ENCODE measurements around the gene HNF4A. TPM values are rescaled to one million over a fixed set of nuclear protein-coding genes. Genes with fewer than 3 reads are reported as not detected.
A peak's percentile ranks its signal among the peaks of the same experiment; 100 is the strongest.

HNF4A gene
- total and polyA plus RNA-seq, 2 of the 13 experiments (the other 11 are each of a cell fraction or from before 2014, with no cell fraction given) = 80.9 to 169 TPM

- no peak for TF ChIP-seq ZFP36 (IDR thresholded peaks at IDR 0.05; ENCODE audit: borderline replicate concordance, low read depth, low read length, partially characterized antibody)
- no peak for TF ChIP-seq ZNF431 (CRISPR knock-in tag; IDR thresholded peaks at IDR 0.05; ENCODE audit: borderline replicate concordance, low read depth)
- no peak for TF ChIP-seq SUZ12 (IDR thresholded peaks at IDR 0.05; ENCODE audit: low read depth, low read length)
- TF ChIP-seq ZBTB7A (CRISPR knock-in tag; IDR thresholded peaks at IDR 0.05) = no peak
- TF ChIP-seq FOSL2 (CRISPR knock-in tag; IDR thresholded peaks at IDR 0.05) = no peak
- no peak for TF ChIP-seq BORCS8-MEF2B (CRISPR knock-in tag; IDR thresholded peaks at IDR 0.05)
- no peak for TF ChIP-seq SP2 (CRISPR knock-in tag; IDR thresholded peaks at IDR 0.05)
- 0 out of 2 replicates have a peak, but pooled peaks have one; percentile 1 for TF ChIP-seq SPEN (CRISPR knock-in tag; IDR thresholded peaks at IDR 0.05; ENCODE audit: low read depth)
- TF ChIP-seq ZNF883 (CRISPR knock-in tag; IDR thresholded peaks at IDR 0.05; ENCODE audit: not compliant biosample characterization) = no peak
- no peak for TF ChIP-seq ZNF44 (CRISPR knock-in tag; IDR thresholded peaks at IDR 0.05)
- no peak for TF ChIP-seq ZNF616 (CRISPR knock-in tag; IDR thresholded peaks at IDR 0.05; ENCODE audit: low read depth)
- TF ChIP-seq GPBP1L1 (CRISPR knock-in tag; IDR thresholded peaks at IDR 0.05) = no peak
- no peak for TF ChIP-seq MLX (CRISPR knock-in tag; IDR thresholded peaks at IDR 0.05)
- no peak; the same call in 1 of the 2 replicates for TF ChIP-seq ZNF501 (CRISPR knock-in tag; IDR thresholded peaks at IDR 0.05)
- no peak; the same call in 1 of the 2 replicates for TF ChIP-seq ZNF768 (CRISPR knock-in tag; IDR thresholded peaks at IDR 0.05)
- TF ChIP-seq ZNF317 (CRISPR knock-in tag; IDR thresholded peaks at IDR 0.05) = no peak
- no peak for TF ChIP-seq ZNF292 (CRISPR knock-in tag; IDR thresholded peaks at IDR 0.05; ENCODE audit: borderline replicate concordance, low read depth)
- TF ChIP-seq ASH2L (IDR thresholded peaks at IDR 0.05; ENCODE audit: insufficient read length, low read depth, low read length) = no peak
- TF ChIP-seq ZNF362 (CRISPR knock-in tag; IDR thresholded peaks at IDR 0.05; ENCODE audit: borderline replicate concordance) = no peak
- no peak for TF ChIP-seq ZNF281 (CRISPR knock-in tag; IDR thresholded peaks at IDR 0.05; ENCODE audit: borderline replicate concordance)
- 0 out of 2 replicates have a peak, but pooled peaks have one; percentile 47 for TF ChIP-seq ZNF468 (CRISPR knock-in tag; IDR thresholded peaks at IDR 0.05)
- no peak for TF ChIP-seq ZNF547 (CRISPR knock-in tag; IDR thresholded peaks at IDR 0.05)
- no peak for TF ChIP-seq SIX1 (CRISPR knock-in tag; IDR thresholded peaks at IDR 0.05; ENCODE audit: borderline replicate concordance)
- no peak for TF ChIP-seq MXD4 (CRISPR knock-in tag; IDR thresholded peaks at IDR 0.05)
Measured at GRCh38 chr20:44403194-44404112, 48.0 kb downstream of the HNF4A start (continued).
